HepG2 (cell line): Measurements from ENCODE around the gene NTN3. TPM values are rescaled to one million over a fixed set of nuclear protein-coding genes. Genes with fewer than 3 reads are reported as not detected.

Experiments
- AHDC1 ChIP-seq: sonication (generic); formaldehyde crosslinking; IDR thresholded peaks from 2 replicates; pipeline ENCODE4 v1.5.1; 2020; ENCODE audit warnings: mild to moderate bottlenecking, missing genetic modification reagents, borderline replicate concordance
- IKZF1 ChIP-seq: fragments of 450-650 bp; IDR thresholded peaks from 2 replicates; pipeline ENCODE4 v1.7.1; 2016
- MAFF ChIP-seq: IDR thresholded peaks from 2 replicates; pipeline ENCODE4 v1.6.1; 2011; ENCODE audit warnings: low read depth, low read length, improper control_type of control experiment
- PLRG1 ChIP-seq: fragments of 450-650 bp; conservative IDR thresholded peaks from 2 replicates; pipeline ENCODE4 v1.6.1; 2016
- RAD21 ChIP-seq: fragments of 450-650 bp; formaldehyde crosslinking; IDR thresholded peaks from 2 replicates; pipeline ENCODE4 v1.5.0; 2020; ENCODE audit warnings: mild to moderate bottlenecking
- TGIF2 ChIP-seq: IDR thresholded peaks from 2 replicates; pipeline ENCODE4 v1.6.1; 2016; ENCODE audit warnings: control low read depth, missing compliant biosample characterization
- ZNF20 ChIP-seq: sonication (generic); formaldehyde crosslinking; IDR thresholded peaks from 2 replicates; pipeline ENCODE4 v1.4.0; 2020; ENCODE audit warnings: mild to moderate bottlenecking, moderate library complexity, missing genetic modification reagents
- ZNF225 ChIP-seq: sonication (generic); formaldehyde crosslinking; IDR thresholded peaks from 2 replicates; pipeline ENCODE4 v1.4.0; 2020; ENCODE audit warnings: mild to moderate bottlenecking, missing genetic modification reagents
- ZNF326 ChIP-seq: sonication (generic); formaldehyde crosslinking; IDR thresholded peaks from 2 replicates; pipeline ENCODE4 v1.4.0; 2020; ENCODE audit warnings: missing genetic modification reagents, borderline replicate concordance
- ZNF7 ChIP-seq: IDR thresholded peaks from 2 replicates; pipeline ENCODE4 v1.6.1; 2016; ENCODE audit warnings: missing biosample characterization, missing genetic modification reagents
- ZNF792 ChIP-seq: IDR thresholded peaks from 2 replicates; pipeline ENCODE4 v1.6.1; 2016
- ZSCAN21 ChIP-seq: sonication (generic); formaldehyde crosslinking; IDR thresholded peaks from 2 replicates; pipeline ENCODE4 v1.8.0; 2022; ENCODE audit warnings: mild to moderate bottlenecking, missing genetic modification reagents, moderate library complexity, borderline replicate concordance
- polyA plus RNA-seq, 8 experiments: library from polyadenylated mRNA; depleted of rRNA in 3 of 8; stranded (reverse) in 7 of 8; unstranded in 1 of 8; fragments of >200 nt; fragmentation: Illumina TruSeq in 4 of 8; extraction: Trizol in 4 of 8; gene quantifications; 2 replicates each; pipeline versions ENCODE4 v1.2.1 to v1.2.3, GENCODE V29; 2011 to 2016; ENCODE audit warnings: low read depth in 4 of 8, missing spikeins in 1 of 8, mixed read lengths in 1 of 8; ENCODE audit not compliant: insufficient read depth in 1 of 8
- total RNA-seq, 5 experiments: library from RNA; depleted of rRNA; stranded (reverse); fragments of >200 nt; fragmentation: Illumina TruSeq; extraction: Trizol; gene quantifications; 2 replicates each; pipeline ENCODE4 v1.2.3, GENCODE V29; 2016; ENCODE audit warnings: low read depth in 1 of 5
- TF ChIP-seq, protein P1 (sequence below): sonication (generic); formaldehyde crosslinking; IDR thresholded peaks from 2 replicates; pipeline ENCODE4 v1.5.1; 2020; ENCODE audit warnings: missing genetic modification reagents, mild to moderate bottlenecking, borderline replicate concordance

NTN3 gene
- total and polyA plus RNA-seq, 2 of the 13 experiments (the other 11 are each of a cell fraction or from before 2014, with no cell fraction given), result 0.09 to 0.20 TPM

DNA sequence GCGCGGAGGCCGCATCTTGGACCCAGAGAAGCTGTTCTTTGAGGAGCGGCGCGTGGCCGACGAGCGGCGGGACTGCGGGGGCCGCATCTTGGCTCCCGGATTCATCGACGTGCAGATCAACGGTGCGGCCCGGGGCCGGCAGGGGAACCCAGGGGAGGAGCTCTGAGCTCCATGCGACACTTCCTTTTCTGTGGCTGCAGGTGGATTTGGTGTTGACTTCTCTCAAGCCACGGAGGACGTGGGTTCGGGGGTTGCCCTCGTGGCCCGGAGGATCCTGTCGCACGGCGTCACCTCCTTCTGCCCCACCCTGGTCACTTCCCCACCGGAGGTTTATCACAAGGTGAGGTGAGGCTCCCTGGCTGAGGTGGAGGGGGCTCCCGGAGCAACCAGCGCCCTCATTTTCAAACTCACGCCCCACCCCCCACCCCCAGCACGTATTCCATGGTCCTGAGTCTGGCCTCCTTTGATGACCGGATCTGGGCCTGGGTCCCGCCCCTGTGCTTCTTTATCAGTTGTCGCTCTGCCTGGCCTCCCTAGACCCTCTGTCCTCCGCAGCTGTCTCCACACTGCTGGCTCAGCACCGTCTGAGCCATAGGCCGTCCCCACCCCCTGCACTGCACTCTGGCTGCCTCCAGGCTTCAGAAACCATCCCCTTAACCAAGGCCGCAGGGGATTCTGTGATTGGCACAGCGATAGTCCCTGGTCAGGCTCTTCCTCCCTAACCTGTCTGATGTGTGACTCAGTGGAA, 49.9 kb downstream of the NTN3 start (continued):
- TF ChIP-seq AHDC1 (CRISPR knock-in tag) (no peak), IKZF1 (no peak), ZNF20 (CRISPR knock-in tag) (no peak), ZSCAN21 (CRISPR knock-in tag) (no peak), ZNF7 (no peak), ZNF225 (no peak), TGIF2 (no peak), RAD21 (CRISPR knock-in tag) (no peak), MAFF (peak; percentile 68), PLRG1 (no peak), ZNF326 (CRISPR knock-in tag) (no peak), ZNF792 (no peak; the same call in 1 of the 2 replicates)
- TF ChIP-seq, protein P1, sequence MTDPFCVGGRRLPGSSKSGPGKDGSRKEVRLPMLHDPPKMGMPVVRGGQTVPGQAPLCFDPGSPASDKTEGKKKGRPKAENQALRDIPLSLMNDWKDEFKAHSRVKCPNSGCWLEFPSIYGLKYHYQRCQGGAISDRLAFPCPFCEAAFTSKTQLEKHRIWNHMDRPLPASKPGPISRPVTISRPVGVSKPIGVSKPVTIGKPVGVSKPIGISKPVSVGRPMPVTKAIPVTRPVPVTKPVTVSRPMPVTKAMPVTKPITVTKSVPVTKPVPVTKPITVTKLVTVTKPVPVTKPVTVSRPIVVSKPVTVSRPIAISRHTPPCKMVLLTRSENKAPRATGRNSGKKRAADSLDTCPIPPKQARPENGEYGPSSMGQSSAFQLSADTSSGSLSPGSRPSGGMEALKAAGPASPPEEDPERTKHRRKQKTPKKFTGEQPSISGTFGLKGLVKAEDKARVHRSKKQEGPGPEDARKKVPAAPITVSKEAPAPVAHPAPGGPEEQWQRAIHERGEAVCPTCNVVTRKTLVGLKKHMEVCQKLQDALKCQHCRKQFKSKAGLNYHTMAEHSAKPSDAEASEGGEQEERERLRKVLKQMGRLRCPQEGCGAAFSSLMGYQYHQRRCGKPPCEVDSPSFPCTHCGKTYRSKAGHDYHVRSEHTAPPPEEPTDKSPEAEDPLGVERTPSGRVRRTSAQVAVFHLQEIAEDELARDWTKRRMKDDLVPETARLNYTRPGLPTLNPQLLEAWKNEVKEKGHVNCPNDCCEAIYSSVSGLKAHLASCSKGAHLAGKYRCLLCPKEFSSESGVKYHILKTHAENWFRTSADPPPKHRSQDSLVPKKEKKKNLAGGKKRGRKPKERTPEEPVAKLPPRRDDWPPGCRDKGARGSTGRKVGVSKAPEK, result no peak
